HAP-1 (cell line): ENCODE data around the gene DUSP19.

ENCODE experiments used
- DNase-seq, 2 experiments: peaks; one replicate each; pipeline ENCODE4 v3.0.0-alpha.2; 2016 to 2020; ENCODE audit warnings: low spot score in 2 of 2
- H3K27me3 ChIP-seq: fragments of 250-450 bp; sonication (Bioruptor Pico); 2 replicates; pipeline ENCODE4 v1.5.1; 2020; ENCODE audit warnings: low read depth, mild to moderate bottlenecking, moderate library complexity
- H3K36me3 ChIP-seq: fragments of 250-450 bp; sonication (Bioruptor Pico); replicated peaks from 2 replicates; pipeline ENCODE4 v1.5.1; 2020; ENCODE audit warnings: mild to moderate bottlenecking
- H3K4me1 ChIP-seq: fragments of 250-450 bp; sonication (Bioruptor Pico); 2 replicates; pipeline ENCODE4 v1.5.1; 2020; ENCODE audit warnings: mild to moderate bottlenecking
- H3K4me3 ChIP-seq: fragments of 250-450 bp; sonication (Bioruptor Pico); 2 replicates; pipeline ENCODE4 v1.5.1; 2020; ENCODE audit warnings: mild to moderate bottlenecking, moderate library complexity
- H3K9me3 ChIP-seq: fragments of 250-450 bp; sonication (Bioruptor Pico); 2 replicates; pipeline ENCODE4 v1.5.1; 2020; ENCODE audit warnings: mild to moderate bottlenecking, moderate library complexity
- in situ Hi-C: fragments of 300-500 bp; cut with MboI; formaldehyde crosslinking; loops from 3 replicates; pipeline ENCODE4 v1.14.3; 2020; ENCODE audit warnings: low sequenced_read_pairs, inconsistent platforms, mixed read lengths

The DUSP19 gene, protein sequence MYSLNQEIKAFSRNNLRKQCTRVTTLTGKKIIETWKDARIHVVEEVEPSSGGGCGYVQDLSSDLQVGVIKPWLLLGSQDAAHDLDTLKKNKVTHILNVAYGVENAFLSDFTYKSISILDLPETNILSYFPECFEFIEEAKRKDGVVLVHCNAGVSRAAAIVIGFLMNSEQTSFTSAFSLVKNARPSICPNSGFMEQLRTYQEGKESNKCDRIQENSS

DNA sequence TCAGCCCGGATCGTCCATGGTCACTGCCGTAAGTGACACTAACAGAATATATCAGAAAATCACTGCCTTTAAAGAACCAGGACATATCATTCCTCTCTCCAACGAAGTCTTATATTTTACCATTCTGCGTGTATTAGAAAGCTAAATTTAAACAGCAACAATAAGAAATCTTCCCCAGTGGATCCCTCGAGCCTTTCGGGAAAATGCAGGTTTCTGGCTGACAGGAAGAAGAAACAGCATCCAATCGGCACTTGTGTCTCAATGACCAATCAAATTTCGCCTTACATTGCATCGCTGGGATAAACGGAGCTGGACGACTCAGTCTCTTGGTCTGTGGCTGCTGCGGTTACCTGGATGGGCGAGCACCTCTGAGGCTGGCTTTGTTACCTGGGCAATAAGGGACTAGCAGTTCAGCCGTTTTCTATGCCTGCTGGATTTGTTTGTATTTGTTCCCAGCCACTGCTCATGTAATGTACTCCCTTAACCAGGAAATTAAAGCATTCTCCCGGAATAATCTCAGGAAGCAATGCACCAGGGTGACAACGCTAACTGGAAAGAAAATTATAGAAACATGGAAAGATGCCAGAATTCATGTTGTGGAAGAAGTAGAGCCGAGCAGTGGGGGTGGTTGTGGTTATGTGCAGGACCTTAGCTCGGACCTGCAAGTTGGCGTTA, at the start of gene DUSP19:
TSS of gene DUSP19 (plus strand) at position 284 of the 675 bp plus-strand sequence. CDS start at position 471, 187 bp downstream.
- in situ Hi-C loops, result no loop called here
- Histone ChIP-seq H3K9me3 (no peaks in the 10 kb centered on the region), H3K4me3 (peak within 1 kb of the TSS; percentile 49), H3K27me3 (no peaks in the 10 kb centered on the region), H3K36me3 (no peaks in the 10 kb centered on the region), H3K4me1 (peaks cover 2% of the 10 kb centered on the region)
- DNase-seq, result peak; percentile 80 to 93

DNA sequence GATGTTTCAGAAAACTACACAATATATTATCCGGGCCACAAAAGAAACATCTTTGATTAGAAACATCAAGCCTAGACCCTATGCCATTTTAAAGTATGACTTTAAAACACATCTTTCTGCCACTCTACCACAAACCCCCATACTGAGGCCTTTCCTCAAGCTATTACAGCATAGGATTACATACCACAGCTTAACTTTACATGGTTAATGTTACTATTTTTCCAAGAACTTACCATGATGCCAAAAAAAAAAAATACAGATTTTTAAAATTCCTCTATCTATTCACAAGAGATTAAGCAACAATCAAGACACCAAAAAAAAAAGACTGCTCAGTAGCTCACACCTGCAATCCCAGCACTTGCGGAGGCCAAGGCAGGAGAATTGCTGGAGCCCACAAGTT, 49.3 kb upstream of the DUSP19 start:
- H3K27me3 ChIP-seq, result no peaks in the 10 kb centered on the region
- no peaks in the 10 kb centered on the region for H3K9me3 ChIP-seq
- in situ Hi-C loops, result no loop called here
- H3K36me3 ChIP-seq, result no peaks in the 10 kb centered on the region
- H3K4me1 ChIP-seq, result peaks cover 14% of the 10 kb centered on the region
- H3K4me3 ChIP-seq, result no peak overlapping the region
- DNase-seq, result no peak

DNA sequence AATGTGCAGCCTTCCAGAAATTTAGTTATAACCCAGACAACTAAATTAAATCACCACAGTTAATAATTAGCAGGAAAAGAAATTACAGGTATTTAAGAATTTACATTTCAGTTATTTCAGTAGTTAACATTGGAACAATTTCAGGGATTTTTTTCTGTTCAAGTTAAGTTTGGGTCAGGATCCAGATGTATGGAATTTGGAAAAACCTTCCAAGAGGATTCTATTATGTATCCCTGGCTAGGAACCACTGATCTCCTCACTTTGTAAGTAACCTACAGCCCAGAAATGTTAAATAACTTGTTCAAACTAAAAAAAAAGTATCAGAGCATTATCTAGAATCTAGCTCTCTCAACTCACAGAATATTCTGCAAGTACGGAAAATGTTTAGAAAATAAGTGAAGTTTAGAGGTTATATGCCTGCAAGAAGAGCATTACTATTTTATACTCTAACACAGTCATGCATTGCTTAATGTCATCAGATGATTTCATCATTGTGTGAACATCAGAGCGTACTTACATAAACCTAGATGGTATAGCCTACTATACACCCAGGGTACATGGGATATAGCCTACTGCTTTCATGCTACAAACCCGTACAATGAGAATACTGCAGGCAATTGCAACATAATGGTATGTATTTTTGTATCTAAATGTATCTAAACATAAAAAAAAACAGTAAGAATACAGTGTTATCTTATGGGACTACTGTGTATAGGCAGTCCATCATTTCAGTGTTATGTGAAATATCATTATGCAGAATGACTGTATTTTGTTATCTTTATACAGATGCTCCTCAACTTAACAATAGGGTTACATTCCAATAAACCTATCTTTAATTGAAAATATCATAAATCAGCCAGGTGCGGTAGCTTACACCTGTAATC, 46.4 kb upstream of the DUSP19 start:
- H3K36me3 ChIP-seq, result no peaks in the 10 kb centered on the region
- peaks cover 20% of the 10 kb centered on the region for H3K4me1 ChIP-seq
- no peaks in the 10 kb centered on the region for H3K9me3 ChIP-seq
- no peaks in the 10 kb centered on the region for H3K27me3 ChIP-seq
- H3K4me3 ChIP-seq, result no peak overlapping the region
- in situ Hi-C loops, result no loop called here
- no peak for DNase-seq

DNA sequence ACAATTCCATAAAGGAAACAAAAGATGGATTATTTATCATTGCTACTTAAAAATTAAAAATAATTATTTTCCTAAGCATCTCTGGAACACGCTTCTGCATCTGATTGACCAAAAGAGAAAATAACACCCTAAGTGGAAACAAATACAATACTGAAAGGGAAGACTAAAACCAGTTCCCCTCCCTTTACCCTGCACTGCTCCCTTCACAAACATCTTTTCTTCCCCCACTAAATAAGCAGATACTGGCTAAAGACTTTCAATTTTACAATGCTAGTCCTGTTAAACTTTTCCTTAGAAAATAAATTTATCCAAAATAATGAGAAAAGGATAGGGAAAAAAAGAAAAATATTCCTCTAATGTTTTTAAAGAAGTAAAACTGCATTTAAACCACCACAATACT, 44.6 kb upstream of the DUSP19 start:
- in situ Hi-C loops, result no loop called here
- Histone ChIP-seq H3K27me3 (no peaks in the 10 kb centered on the region), H3K4me3 (no peak overlapping the region)

DNA sequence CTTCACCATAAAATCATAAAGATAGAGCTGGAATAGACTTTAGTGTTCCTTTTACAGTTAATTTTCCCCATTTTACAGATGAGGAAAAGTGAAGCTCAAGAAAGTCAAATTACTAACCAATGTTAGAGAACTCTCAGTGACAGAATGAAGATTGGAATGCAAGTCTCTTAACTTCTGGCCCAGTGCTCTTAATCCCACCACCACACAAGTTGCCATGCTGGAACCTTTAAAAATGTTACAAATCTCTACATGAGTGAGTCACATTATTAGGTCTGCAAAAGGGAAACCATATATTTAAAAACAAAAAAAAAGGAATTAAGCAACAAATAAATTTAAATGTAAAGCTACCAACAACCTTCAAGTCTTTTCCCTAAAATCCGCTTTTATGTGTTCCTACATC, 43.7 kb upstream of the DUSP19 start:
- no peak for DNase-seq
- H3K9me3 ChIP-seq, result no peaks in the 10 kb centered on the region; the same call in 1 of the 2 replicates
- peaks cover 16% of the 10 kb centered on the region for H3K4me1 ChIP-seq
- no peaks in the 10 kb centered on the region for H3K27me3 ChIP-seq
- no peaks in the 10 kb centered on the region for H3K36me3 ChIP-seq
- no peak overlapping the region for H3K4me3 ChIP-seq
- in situ Hi-C loops, result no loop called here

More for the DNA sequence above, 44.6 kb upstream of the DUSP19 start:
- no peaks in the 10 kb centered on the region for H3K36me3 ChIP-seq
- DNase-seq, result no peak
- peaks cover 19% of the 10 kb centered on the region for H3K4me1 ChIP-seq
- no peaks in the 10 kb centered on the region; the same call in 1 of the 2 replicates for H3K9me3 ChIP-seq

DNA sequence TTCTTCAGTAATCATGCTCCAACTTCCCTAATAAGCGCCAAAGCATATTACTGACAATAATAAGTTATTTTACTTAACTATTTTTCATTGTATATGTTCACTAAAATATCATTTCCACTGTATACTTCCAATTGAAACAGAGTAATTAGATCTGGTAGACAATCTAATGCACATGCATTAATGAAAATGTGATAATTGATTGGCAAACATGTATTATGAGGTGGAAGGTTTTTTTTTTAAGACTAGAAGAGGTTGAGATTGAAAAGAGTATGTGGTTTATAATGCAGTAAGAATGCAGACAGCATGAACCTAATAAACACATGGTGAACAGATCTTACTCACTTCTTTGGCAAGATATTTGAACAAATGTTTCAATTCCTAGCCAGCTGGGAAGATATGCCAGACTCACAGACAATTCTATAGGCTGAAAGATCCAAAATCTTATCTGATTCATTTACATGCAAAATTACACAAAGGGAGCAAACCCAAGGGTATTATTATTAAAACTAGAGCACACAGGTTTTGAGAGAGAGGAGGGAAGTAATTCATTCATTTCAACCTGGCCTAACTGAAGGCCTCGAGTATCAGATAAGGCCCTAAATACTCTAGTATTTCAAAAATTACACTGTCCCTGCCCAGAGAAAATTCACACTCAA, 43.1 kb upstream of the DUSP19 start:
- H3K9me3 ChIP-seq, result no peaks in the 10 kb centered on the region; the same call in 1 of the 2 replicates
- in situ Hi-C loops, result no loop called here
- H3K4me3 ChIP-seq, result peak overlapping the region; percentile 56
- H3K27me3 ChIP-seq, result no peaks in the 10 kb centered on the region
- no peaks in the 10 kb centered on the region for H3K36me3 ChIP-seq
- peak in 1 of 2 experiments; percentile 81 for DNase-seq
- H3K4me1 ChIP-seq, result peaks cover 16% of the 10 kb centered on the region

DNA sequence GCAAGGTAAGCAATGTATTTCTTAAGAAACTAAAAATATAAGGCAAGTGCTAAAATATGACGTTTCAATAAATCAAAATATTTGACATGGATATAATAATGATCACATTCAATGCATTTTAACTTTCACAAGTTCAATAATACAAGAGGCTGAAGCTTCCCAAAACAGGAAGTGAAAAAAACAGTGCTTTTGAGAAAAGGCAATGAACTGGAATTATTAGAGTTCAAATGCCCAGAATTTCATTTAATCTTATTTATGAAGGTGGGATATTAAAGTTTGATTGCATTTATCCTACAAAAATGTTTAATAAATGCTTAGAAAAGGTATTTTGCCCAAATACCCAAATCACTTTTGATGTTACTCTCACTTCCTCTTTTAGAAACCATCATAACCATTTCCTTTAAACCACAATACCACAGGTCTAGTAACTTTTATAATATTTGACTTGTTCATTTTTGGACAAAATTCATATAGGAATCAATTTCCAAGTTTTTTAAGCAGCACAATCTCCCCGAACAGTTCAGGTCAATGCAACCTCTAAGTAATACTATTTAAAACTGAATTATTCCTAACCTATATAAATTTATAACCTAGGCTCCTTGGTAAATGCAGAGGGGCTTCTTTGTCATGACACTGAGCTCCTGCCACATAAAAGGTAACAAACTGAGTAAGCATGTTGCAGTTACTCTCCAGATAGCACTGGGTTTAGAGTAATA, 42.4 kb upstream of the DUSP19 start:
- no peak for DNase-seq
- H3K27me3 ChIP-seq, result no peaks in the 10 kb centered on the region
- H3K36me3 ChIP-seq, result no peaks in the 10 kb centered on the region
- peak overlapping the region; percentile 56 for H3K4me3 ChIP-seq
- no peaks in the 10 kb centered on the region; the same call in 1 of the 2 replicates for H3K9me3 ChIP-seq
- H3K4me1 ChIP-seq, result peaks cover 16% of the 10 kb centered on the region
- in situ Hi-C loops, result no loop called here

DNA sequence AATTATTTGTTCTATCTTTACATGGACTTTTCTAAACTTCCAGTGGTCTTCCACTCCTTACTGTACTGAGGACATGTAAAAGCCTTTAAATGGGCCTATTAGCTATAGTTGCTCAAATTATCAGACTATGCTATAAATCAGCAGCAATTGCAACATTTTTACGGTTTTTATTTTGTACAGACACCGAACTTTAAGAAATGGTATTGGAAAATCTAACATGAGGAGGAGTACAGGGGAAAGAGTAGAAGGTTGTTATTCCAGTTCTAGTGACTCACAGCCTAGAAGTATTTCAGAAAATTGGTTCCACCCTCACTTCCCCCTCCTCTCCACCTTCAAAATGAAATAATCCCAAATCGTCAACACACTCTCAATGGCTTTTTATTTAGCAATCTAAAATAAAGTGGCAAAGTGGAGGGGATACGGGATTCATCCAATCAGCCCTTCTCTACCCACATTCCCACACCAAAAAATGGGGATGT, 41.4 kb upstream of the DUSP19 start:
- peaks cover 16% of the 10 kb centered on the region for H3K4me1 ChIP-seq
- H3K27me3 ChIP-seq, result no peaks in the 10 kb centered on the region
- DNase-seq, result no peak
- no peaks in the 10 kb centered on the region for H3K36me3 ChIP-seq
- H3K4me3 ChIP-seq, result peak overlapping the region; percentile 56
- in situ Hi-C loops, result no loop called here
- no peaks in the 10 kb centered on the region; the same call in 1 of the 2 replicates for H3K9me3 ChIP-seq

DNA sequence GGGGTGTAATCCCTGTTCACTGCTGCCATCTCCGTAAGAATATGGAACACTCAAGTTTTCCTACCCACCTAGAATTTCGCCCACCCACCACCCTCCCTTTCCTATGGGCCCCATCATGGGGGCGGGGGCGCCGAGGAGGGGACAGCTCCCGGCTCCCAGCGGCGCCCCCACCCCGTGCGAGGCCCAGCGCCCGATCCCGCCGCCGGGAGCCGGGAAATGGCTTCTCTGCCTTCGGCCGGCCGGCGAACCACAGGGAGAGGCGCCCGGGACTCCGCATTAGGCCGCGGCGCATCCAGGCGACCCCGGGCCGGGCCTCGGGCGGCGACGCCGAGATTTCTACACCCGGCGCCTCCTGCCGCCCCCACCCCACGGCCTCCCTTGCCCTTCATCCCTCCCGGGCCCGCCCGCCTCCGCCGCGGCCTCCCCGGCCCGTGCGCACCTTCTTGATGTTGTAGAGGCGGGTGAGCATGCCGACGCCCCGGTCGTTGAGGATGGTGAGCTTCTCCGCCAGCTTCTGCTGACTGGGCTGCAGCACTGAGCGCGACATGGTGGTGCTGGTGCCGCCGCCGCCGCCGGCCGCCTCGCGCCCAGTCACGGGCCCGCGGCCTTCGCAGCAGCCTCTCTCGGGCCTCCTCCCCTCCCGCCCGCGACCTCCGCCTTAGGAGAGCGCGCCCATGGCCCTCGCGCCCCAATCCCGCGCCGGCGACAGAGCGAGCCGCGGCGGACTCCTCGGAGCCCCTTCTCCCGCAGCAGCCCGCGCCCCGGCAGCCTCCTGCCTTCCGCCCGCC, 40.8 kb upstream of the DUSP19 start:
- Histone ChIP-seq H3K4me3 (peak overlapping the region; percentile 56), H3K9me3 (no peaks in the 10 kb centered on the region; the same call in 1 of the 2 replicates), H3K27me3 (no peaks in the 10 kb centered on the region), H3K4me1 (peaks cover 16% of the 10 kb centered on the region), H3K36me3 (no peaks in the 10 kb centered on the region)
- peak in 1 of 2 experiments; percentile 59 for DNase-seq
- in situ Hi-C loops, result no loop called here

DNA sequence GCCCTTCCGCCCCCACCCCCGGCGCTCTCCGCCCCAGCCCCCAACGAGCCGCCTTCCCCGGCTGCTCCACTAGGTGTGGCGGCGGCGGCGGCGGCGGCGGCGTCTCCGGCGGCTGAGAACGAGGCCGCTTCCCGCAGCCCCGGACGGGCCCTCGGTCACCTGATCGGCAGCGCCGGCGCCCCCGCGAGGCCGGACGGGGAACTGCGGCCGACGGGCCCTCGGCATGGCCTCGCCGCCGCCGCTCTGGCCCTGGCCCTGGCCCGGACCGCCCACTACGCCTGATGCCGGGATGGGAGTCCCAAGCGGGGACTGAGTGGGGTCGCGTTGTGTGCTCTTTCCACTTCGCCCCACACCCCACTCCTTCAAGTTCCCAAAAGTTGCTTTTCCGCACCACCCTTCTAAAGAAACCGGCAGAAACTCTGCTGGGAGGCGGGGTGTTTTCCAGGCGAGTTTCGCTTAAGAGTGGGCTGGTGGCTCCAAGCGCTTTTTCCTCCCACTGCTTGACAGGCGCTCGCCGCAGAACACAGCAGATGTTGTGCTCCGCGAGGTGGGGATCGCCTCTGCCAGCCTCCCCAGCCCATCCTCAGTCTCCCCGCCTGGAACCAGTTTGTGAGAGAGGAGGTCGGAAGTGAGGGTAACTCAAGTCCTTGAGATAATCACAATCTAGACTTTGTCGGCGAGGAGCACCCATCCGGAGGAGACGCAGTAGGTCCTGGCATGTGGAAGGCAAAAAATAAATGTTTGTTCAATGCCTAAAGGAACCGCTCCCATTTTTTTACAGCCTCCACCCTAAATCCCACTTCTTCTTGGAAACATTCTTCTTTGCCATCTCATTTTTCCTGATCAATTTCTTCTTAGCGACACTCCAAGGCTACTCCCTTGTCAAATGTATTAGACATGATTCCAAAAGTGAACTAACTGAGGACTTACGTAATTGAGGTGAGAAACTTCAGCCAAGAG, 39.9 kb upstream of the DUSP19 start, which contains the start of gene NCKAP1:
TSS of gene NCKAP1 (minus strand) at position 117 of the 960 bp plus-strand sequence. CDS start 358 bp downstream, outside the sequence.
- peak within 1 kb of the TSS; percentile 56 for H3K4me3 ChIP-seq

DNA sequence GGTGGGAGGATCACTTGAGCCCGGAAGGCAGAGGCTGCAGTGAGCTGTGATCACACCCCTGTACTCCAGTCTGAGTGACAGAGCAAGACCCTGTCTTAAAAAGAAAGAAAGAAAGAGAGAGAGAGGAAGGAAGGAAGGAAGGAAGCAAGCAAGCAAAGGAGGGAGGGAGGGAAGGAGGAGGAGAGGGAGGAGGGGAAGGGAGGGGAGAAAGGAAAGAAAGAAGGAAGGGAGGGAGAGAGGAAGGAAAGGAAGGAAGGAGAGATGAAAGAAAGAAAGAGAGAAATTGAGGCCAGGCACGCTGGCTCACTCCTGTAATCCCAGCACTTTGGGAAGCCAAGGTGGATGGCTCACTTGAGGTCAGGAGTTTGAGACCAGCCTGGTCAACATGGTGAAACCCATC, 37.9 kb upstream of the DUSP19 start:
- no peak overlapping the region for H3K4me3 ChIP-seq
- H3K9me3 ChIP-seq, result no peaks in the 10 kb centered on the region; the same call in 1 of the 2 replicates
- no peak for DNase-seq
- in situ Hi-C loops, result no loop called here
- no peaks in the 10 kb centered on the region for H3K36me3 ChIP-seq
- peaks cover 6% of the 10 kb centered on the region for H3K4me1 ChIP-seq
- H3K27me3 ChIP-seq, result no peaks in the 10 kb centered on the region

More for the DNA sequence above, 39.9 kb upstream of the DUSP19 start, which contains the start of gene NCKAP1:
- no peaks in the 10 kb centered on the region for H3K27me3 ChIP-seq
- peak; percentile 71 to 94 for DNase-seq
- no peaks in the 10 kb centered on the region for H3K36me3 ChIP-seq
- in situ Hi-C loops, result no loop called here
- peaks cover 16% of the 10 kb centered on the region for H3K4me1 ChIP-seq
- H3K9me3 ChIP-seq, result no peaks in the 10 kb centered on the region; the same call in 1 of the 2 replicates
